Spinal cord (tissue), 10 donors: ENCODE results near the gene GABRR2. TPM values are rescaled to one million over a fixed set of nuclear protein-coding genes. Genes with fewer than 3 reads are reported as not detected.

ENCODE experiments used
- DNase-seq, 6 donors: peaks; one replicate each; pipeline versions ENCODE4 v3.0.0 to v3.0.0-alpha.2; 2013 to 2015; ENCODE audit warnings: low spot score in 6 of 6, low read depth in 4 of 6
- H3K27ac ChIP-seq: one replicate; pipeline ENCODE4 v1.5.1; 2013; ENCODE audit warnings: low read depth, low read length, control low read depth
- H3K27me3 ChIP-seq: one replicate; pipeline ENCODE4 v1.6.1; 2013; ENCODE audit warnings: low read length; ENCODE audit not compliant: control insufficient read depth, insufficient read depth
- H3K36me3 ChIP-seq: one replicate; pipeline ENCODE4 v1.6.1; 2013; ENCODE audit warnings: low read length; ENCODE audit not compliant: control insufficient read depth, insufficient read depth
- H3K4me1 ChIP-seq: one replicate; pipeline ENCODE4 v1.6.1; 2013; ENCODE audit warnings: low read length; ENCODE audit not compliant: control insufficient read depth, insufficient read depth
- H3K4me3 ChIP-seq: one replicate; pipeline ENCODE4 v1.5.1; 2013; ENCODE audit warnings: low read depth, low read length, control low read depth
- H3K9me3 ChIP-seq: one replicate; pipeline ENCODE4 v1.6.1; 2013; ENCODE audit warnings: low read length; ENCODE audit not compliant: control insufficient read depth, insufficient read depth
- WGBS: methylation state at CpG from one replicate; pipeline ENCODE4 v1.1.5; 2013; ENCODE audit warnings: missing lambda C conversion rate; ENCODE audit not compliant: insufficient coverage; 5-methylcytosine and 5-hydroxymethylcytosine counted together
- polyA plus RNA-seq, 2 donors: library from polyadenylated mRNA; unstranded; fragments of 120-200 nt; gene quantifications; one replicate each; pipeline ENCODE4 v1.2.1, GENCODE V29; 2013; ENCODE audit not compliant: insufficient read length in 2 of 2
- total RNA-seq, 2 donors: library from RNA; depleted of rRNA in 1 of 2; stranded (reverse); fragments of 120-200 nt in 1 of 2; fragments of >200 nt in 1 of 2; gene quantifications; one replicate each; pipeline versions ENCODE4 v1.2.3 to v1.2.4, GENCODE V29; 2013 to 2014
- donor health status: healthy.

The GABRR2 gene
- total and polyA plus RNA-seq, 4 donors: 0.39 to 0.89 (median 0.56) TPM

GRCh38 chr6:89284963-89285735 lies 29.9 kb downstream of the GABRR2 start:
- H3K27me3 ChIP-seq: no peaks in the 10 kb centered on the region
- no peak for DNase-seq
- H3K4me3 ChIP-seq: no peak overlapping the region
- H3K9me3 ChIP-seq: no peaks in the 10 kb centered on the region
- no peak overlapping the region for H3K27ac ChIP-seq
- 83% methylated on average over 7 of the region's 15 CpGs for WGBS
- H3K36me3 ChIP-seq: no peaks in the 10 kb centered on the region
- no peaks in the 10 kb centered on the region for H3K4me1 ChIP-seq

GRCh38 chr6:89284081-89284480 lies 31.0 kb downstream of the GABRR2 start:
- no peak for DNase-seq
- no peaks in the 10 kb centered on the region for H3K9me3 ChIP-seq
- H3K4me3 ChIP-seq: no peak overlapping the region
- H3K27ac ChIP-seq: no peak overlapping the region
- no peaks in the 10 kb centered on the region for H3K36me3 ChIP-seq
- H3K27me3 ChIP-seq: no peaks in the 10 kb centered on the region
- H3K4me1 ChIP-seq: no peaks in the 10 kb centered on the region
- 100% methylated on average over 1 of the region's 3 CpGs for WGBS

GRCh38 chr6:89282749-89283148 lies 32.4 kb downstream of the GABRR2 start:
- Histone ChIP-seq H3K27ac (no peak overlapping the region), H3K4me3 (no peak overlapping the region), H3K9me3 (no peaks in the 10 kb centered on the region), H3K36me3 (no peaks in the 10 kb centered on the region), H3K4me1 (no peaks in the 10 kb centered on the region), H3K27me3 (no peaks in the 10 kb centered on the region)
- no peak for DNase-seq
- WGBS: 83% methylated on average over 1 of the region's 9 CpGs

- H3K27me3 ChIP-seq: no peaks in the 10 kb centered on the region
- H3K9me3 ChIP-seq: no peaks in the 10 kb centered on the region
- no peak overlapping the region for H3K27ac ChIP-seq
- no peaks in the 10 kb centered on the region for H3K4me1 ChIP-seq
- DNase-seq: no peak
- WGBS: 62% methylated on average over 10 of the region's 10 CpGs
- H3K4me3 ChIP-seq: no peak overlapping the region
- H3K36me3 ChIP-seq: no peaks in the 10 kb centered on the region
Observed at GRCh38 chr6:89281779-89282246, 33.3 kb downstream of the GABRR2 start.

GRCh38 chr6:89278956-89279355 lies 36.1 kb downstream of the GABRR2 start:
- Histone ChIP-seq H3K27ac (no peak overlapping the region), H3K4me3 (no peak overlapping the region), H3K27me3 (no peaks in the 10 kb centered on the region), H3K9me3 (no peaks in the 10 kb centered on the region), H3K4me1 (no peaks in the 10 kb centered on the region), H3K36me3 (no peaks in the 10 kb centered on the region)
- 86% methylated on average over 7 of the region's 9 CpGs for WGBS
- no peak for DNase-seq

- no CpG with 5 or more reads among the region's 4 CpGs for WGBS
Observed at GRCh38 chr6:89275900-89276299, 39.2 kb downstream of the GABRR2 start.

GRCh38 chr6:89273816-89274215 lies 41.3 kb downstream of the GABRR2 start:
- no peaks in the 10 kb centered on the region for H3K4me1 ChIP-seq
- no peak for DNase-seq
- no peaks in the 10 kb centered on the region for H3K36me3 ChIP-seq
- no peak overlapping the region for H3K4me3 ChIP-seq
- H3K9me3 ChIP-seq: no peaks in the 10 kb centered on the region
- no peak overlapping the region for H3K27ac ChIP-seq
- no peaks in the 10 kb centered on the region for H3K27me3 ChIP-seq
- WGBS: 89% methylated on average over 3 of the region's 3 CpGs

More at GRCh38 chr6:89275900-89276299, 39.2 kb downstream of the GABRR2 start:
- Histone ChIP-seq H3K9me3 (no peaks in the 10 kb centered on the region), H3K27ac (no peak overlapping the region), H3K36me3 (no peaks in the 10 kb centered on the region), H3K4me3 (no peak overlapping the region), H3K4me1 (no peaks in the 10 kb centered on the region), H3K27me3 (no peaks in the 10 kb centered on the region)
- DNase-seq: no peak

GRCh38 chr6:89272596-89272995 lies 42.5 kb downstream of the GABRR2 start:
- DNase-seq: no peak
- H3K4me1 ChIP-seq: no peaks in the 10 kb centered on the region
- no peaks in the 10 kb centered on the region for H3K27me3 ChIP-seq
- WGBS: 92% methylated on average over 10 of the region's 11 CpGs
- H3K27ac ChIP-seq: no peak overlapping the region
- no peak overlapping the region for H3K4me3 ChIP-seq
- no peaks in the 10 kb centered on the region for H3K36me3 ChIP-seq
- no peaks in the 10 kb centered on the region for H3K9me3 ChIP-seq

- Histone ChIP-seq H3K27ac (no peak overlapping the region), H3K9me3 (no peaks in the 10 kb centered on the region), H3K27me3 (no peaks in the 10 kb centered on the region), H3K36me3 (no peaks in the 10 kb centered on the region), H3K4me1 (no peaks in the 10 kb centered on the region), H3K4me3 (no peak overlapping the region)
- no peak for DNase-seq
- 90% methylated on average over 13 of the region's 14 CpGs for WGBS
Observed at GRCh38 chr6:89270951-89271721, 44.0 kb downstream of the GABRR2 start.
